ENCODE results near the gene IL1A. TPM values are rescaled to one million over a fixed set of nuclear protein-coding genes. Genes with fewer than 3 reads are reported as not detected.

IL1A gene
- total RNA-seq, 2 experiments from 2014 or later = not detected

- H3K4me1 ChIP-seq (ENCODE audit: insufficient read depth, low read length) = peaks cover 14% of the 10 kb centered on the region
- peaks cover 17% of the 10 kb centered on the region for H3K4me1 Mint-ChIP-seq (ENCODE audit: low read depth)
- no peaks in the 10 kb centered on the region for H3K36me3 Mint-ChIP-seq (ENCODE audit: low read depth)
- H3K27me3 Mint-ChIP-seq = no peaks in the 10 kb centered on the region
- no peaks in the 10 kb centered on the region for H3K27me3 ChIP-seq (ENCODE audit: control insufficient read depth in 1 of 2, insufficient read depth in 2 of 2, low read length in 2 of 2)
- H3K36me3 ChIP-seq (ENCODE audit: insufficient read depth, low read length) = no peaks in the 10 kb centered on the region
- H3K4me3 Mint-ChIP-seq = no peak overlapping the region
- H3K9me3 ChIP-seq (ENCODE audit: control insufficient read depth in 1 of 2, insufficient read depth in 1 of 2, low read length in 2 of 2) = peaks cover 0 to 6% of the 10 kb centered on the region in 2 experiments
- H3K27ac Mint-ChIP-seq = no peak overlapping the region
- no peak overlapping the region for H3K4me3 ChIP-seq (ENCODE audit: low read length)
- ATAC-seq (ENCODE audit: poor library complexity) = no peak
- peaks cover 4% of the 10 kb centered on the region for H3K9me3 Mint-ChIP-seq
- H3K27ac ChIP-seq (ENCODE audit: low read depth in 1 of 2, low read length in 2 of 2) = no peak overlapping the region
- DNase-seq = no peak
- ChIA-PET POLR2A (no interaction called here), CTCF (no interaction called here)
- intact Hi-C loops (cut with DNase I, micrococcal nuclease) = no loop called here
- TF ChIP-seq, protein P1, sequence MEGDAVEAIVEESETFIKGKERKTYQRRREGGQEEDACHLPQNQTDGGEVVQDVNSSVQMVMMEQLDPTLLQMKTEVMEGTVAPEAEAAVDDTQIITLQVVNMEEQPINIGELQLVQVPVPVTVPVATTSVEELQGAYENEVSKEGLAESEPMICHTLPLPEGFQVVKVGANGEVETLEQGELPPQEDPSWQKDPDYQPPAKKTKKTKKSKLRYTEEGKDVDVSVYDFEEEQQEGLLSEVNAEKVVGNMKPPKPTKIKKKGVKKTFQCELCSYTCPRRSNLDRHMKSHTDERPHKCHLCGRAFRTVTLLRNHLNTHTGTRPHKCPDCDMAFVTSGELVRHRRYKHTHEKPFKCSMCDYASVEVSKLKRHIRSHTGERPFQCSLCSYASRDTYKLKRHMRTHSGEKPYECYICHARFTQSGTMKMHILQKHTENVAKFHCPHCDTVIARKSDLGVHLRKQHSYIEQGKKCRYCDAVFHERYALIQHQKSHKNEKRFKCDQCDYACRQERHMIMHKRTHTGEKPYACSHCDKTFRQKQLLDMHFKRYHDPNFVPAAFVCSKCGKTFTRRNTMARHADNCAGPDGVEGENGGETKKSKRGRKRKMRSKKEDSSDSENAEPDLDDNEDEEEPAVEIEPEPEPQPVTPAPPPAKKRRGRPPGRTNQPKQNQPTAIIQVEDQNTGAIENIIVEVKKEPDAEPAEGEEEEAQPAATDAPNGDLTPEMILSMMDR (IDR thresholded peaks at IDR 0.05) = no peak
Observed at GRCh38 chr2:112811276-112811831, 27.1 kb upstream of the IL1A start.

- H3K36me3 ChIP-seq (ENCODE audit: insufficient read depth, low read length) = no peaks in the 10 kb centered on the region
- no peaks in the 10 kb centered on the region for H3K36me3 Mint-ChIP-seq (ENCODE audit: low read depth)
- no peak overlapping the region for H3K4me3 Mint-ChIP-seq
- no peak overlapping the region for H3K27ac ChIP-seq (ENCODE audit: low read depth in 1 of 2, low read length in 2 of 2)
- ATAC-seq (ENCODE audit: poor library complexity) (no peak), DNase-seq (no peak)
- H3K9me3 Mint-ChIP-seq = peaks cover 4% of the 10 kb centered on the region
- TF ChIP-seq, protein P1 (IDR thresholded peaks at IDR 0.05) = no peak
- no peaks in the 10 kb centered on the region for H3K27me3 Mint-ChIP-seq
- peaks cover 0 to 6% of the 10 kb centered on the region in 2 experiments for H3K9me3 ChIP-seq (ENCODE audit: control insufficient read depth in 1 of 2, insufficient read depth in 1 of 2, low read length in 2 of 2)
- intact Hi-C loops (cut with DNase I, micrococcal nuclease) = no loop called here
- ChIA-PET POLR2A (no interaction called here), CTCF (no interaction called here)
- H3K4me1 ChIP-seq (ENCODE audit: insufficient read depth, low read length) = peaks cover 14% of the 10 kb centered on the region
- H3K4me3 ChIP-seq (ENCODE audit: low read length) = no peak overlapping the region
- H3K27me3 ChIP-seq (ENCODE audit: control insufficient read depth in 1 of 2, insufficient read depth in 2 of 2, low read length in 2 of 2) = no peaks in the 10 kb centered on the region
- no peak overlapping the region for H3K27ac Mint-ChIP-seq
- H3K4me1 Mint-ChIP-seq (ENCODE audit: low read depth) = peaks cover 17% of the 10 kb centered on the region
Observed at GRCh38 chr2:112809112-112809511, 24.8 kb upstream of the IL1A start.

- H3K4me3 ChIP-seq (ENCODE audit: low read length) = no peak overlapping the region
- intact Hi-C loops (cut with DNase I, micrococcal nuclease) = no loop called here
- TF ChIP-seq, protein P1 (IDR thresholded peaks at IDR 0.05) = no peak
- Mint-ChIP-seq H3K27ac (no peak overlapping the region), H3K36me3 (ENCODE audit: low read depth) (no peaks in the 10 kb centered on the region), H3K9me3 (peaks cover 4% of the 10 kb centered on the region), H3K4me3 (no peak overlapping the region), H3K4me1 (ENCODE audit: low read depth) (peaks cover 11% of the 10 kb centered on the region), H3K27me3 (no peaks in the 10 kb centered on the region)
- H3K4me1 ChIP-seq (ENCODE audit: insufficient read depth, low read length) = peaks cover 11% of the 10 kb centered on the region
- no peaks in the 10 kb centered on the region for H3K27me3 ChIP-seq (ENCODE audit: control insufficient read depth in 1 of 2, insufficient read depth in 2 of 2, low read length in 2 of 2)
- no peaks in the 10 kb centered on the region for H3K36me3 ChIP-seq (ENCODE audit: insufficient read depth, low read length)
- no peak overlapping the region for H3K27ac ChIP-seq (ENCODE audit: low read depth in 1 of 2, low read length in 2 of 2)
- DNase-seq (no peak), ATAC-seq (ENCODE audit: poor library complexity) (no peak)
- H3K9me3 ChIP-seq (ENCODE audit: control insufficient read depth in 1 of 2, insufficient read depth in 1 of 2, low read length in 2 of 2) = peaks cover 0 to 6% of the 10 kb centered on the region in 2 experiments
- ChIA-PET CTCF (interaction anchor here (0.8 kb wide), 1 partner anchor 44 kb away, joined by 3 read pairs; no protein-coding TSS in a partner anchor), POLR2A (no interaction called here)
Observed at GRCh38 chr2:112807233-112807807, 23.0 kb upstream of the IL1A start.
